ENCODE measurements around the gene NOTCH2. TPM values are rescaled to one million over a fixed set of nuclear protein-coding genes. Genes with fewer than 3 reads are reported as not detected.

NOTCH2 gene
- total and polyA plus RNA-seq, 8 donors = 6.7 to 89.4 (median 45.7) TPM

DNA sequence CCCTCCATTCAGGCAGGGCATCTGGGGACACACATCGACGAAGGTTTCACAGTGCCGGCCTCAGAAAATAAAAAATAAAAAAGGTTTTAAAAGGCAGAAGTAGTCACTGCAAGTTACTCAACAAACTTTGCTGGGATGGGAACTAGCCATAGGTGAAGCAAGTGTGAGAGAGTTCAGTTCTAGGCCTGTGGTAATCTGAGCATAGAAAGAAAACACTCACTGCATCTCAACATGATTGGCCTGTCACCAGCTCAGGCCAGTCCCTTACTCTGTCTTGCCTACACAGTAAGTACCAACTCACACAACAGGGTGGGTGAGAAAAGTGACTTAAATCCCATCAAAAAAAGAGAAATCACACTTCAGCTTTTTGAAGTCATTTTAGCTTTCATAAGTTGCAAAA, 142.9 kb downstream of the NOTCH2 start:
- intact Hi-C loops (cut with DNase I) = no loop called here
- H3K27ac ChIP-seq = no peak overlapping the region
- H3K9me3 ChIP-seq = no peaks in the 10 kb centered on the region
- no peaks in the 10 kb centered on the region for H3K27me3 ChIP-seq
- ATAC-seq (no peak), FAIRE-seq (no peak), DNase-seq (no peak)
- TF ChIP-seq, protein P1, sequence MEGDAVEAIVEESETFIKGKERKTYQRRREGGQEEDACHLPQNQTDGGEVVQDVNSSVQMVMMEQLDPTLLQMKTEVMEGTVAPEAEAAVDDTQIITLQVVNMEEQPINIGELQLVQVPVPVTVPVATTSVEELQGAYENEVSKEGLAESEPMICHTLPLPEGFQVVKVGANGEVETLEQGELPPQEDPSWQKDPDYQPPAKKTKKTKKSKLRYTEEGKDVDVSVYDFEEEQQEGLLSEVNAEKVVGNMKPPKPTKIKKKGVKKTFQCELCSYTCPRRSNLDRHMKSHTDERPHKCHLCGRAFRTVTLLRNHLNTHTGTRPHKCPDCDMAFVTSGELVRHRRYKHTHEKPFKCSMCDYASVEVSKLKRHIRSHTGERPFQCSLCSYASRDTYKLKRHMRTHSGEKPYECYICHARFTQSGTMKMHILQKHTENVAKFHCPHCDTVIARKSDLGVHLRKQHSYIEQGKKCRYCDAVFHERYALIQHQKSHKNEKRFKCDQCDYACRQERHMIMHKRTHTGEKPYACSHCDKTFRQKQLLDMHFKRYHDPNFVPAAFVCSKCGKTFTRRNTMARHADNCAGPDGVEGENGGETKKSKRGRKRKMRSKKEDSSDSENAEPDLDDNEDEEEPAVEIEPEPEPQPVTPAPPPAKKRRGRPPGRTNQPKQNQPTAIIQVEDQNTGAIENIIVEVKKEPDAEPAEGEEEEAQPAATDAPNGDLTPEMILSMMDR (IDR thresholded peaks at IDR 0.05) = no peak
- H3K4me3 ChIP-seq = no peak overlapping the region
- H3K4me1 ChIP-seq = no peaks in the 10 kb centered on the region
- peaks cover 5 to 45% (median 27%) of the 10 kb centered on the region in 3 donors for H3K36me3 ChIP-seq
- 94 to 97% methylated on average over 3 of the region's 3 CpGs for WGBS, 2 donors

DNA sequence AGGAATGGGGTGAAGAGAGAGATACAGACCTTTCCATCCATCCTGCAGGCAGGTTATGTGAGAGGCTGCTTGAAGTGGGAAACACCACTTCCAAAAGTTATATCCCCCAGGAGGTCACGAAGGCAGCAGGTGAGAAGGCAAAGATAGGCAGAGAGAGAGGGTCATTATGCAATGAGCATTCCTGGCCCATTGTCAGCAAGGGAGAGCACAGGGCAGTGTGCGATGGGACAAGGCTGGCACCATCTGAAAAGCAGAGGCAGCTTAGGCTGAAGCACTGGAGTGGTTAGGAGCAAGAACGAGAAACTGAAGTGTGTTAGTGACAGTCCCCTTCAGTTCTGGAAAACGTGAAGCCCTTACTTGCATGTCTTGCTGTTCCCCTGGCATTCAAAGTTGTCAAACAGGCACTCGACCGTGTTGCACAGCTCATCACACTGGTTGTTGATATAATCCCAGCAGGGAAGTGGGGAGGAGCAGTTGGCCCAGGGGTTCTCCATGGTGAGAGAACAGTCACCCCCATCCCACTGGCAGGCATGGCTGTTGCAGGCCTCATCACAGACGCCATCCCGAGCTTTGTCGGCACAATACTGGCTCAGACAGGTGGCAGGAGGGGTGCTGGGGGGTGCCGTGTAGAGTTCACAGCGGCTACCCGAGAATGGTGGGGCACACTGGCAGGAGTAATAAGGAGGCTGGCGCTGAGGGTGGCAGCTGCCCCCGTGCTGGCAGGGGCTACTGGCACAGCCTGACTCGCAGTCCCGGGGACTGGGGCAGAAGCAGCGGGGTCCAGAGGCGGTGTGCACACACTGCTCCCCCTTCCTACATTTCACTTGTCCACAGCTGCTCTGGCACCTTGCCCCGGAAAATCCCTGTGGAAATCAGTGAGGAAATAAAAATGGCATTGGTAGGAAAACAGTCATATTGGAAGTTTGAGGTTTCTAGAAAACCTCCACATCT, 144.2 kb downstream of the NOTCH2 start:
- no peak for DNase-seq
- intact Hi-C loops (cut with DNase I) = no loop called here
- WGBS, 2 donors = 87 to 91% methylated on average over 19 of the region's 19 CpGs
- no peak for FAIRE-seq
- H3K4me3 ChIP-seq = no peak overlapping the region
- no peaks in the 10 kb centered on the region for H3K27me3 ChIP-seq
- H3K36me3 ChIP-seq = peaks cover 5 to 53% (median 27%) of the 10 kb centered on the region in 3 donors
- no peak for ATAC-seq
- TF ChIP-seq, protein P1 (IDR thresholded peaks at IDR 0.05) = no peak
- H3K4me1 ChIP-seq = no peaks in the 10 kb centered on the region
- no peaks in the 10 kb centered on the region for H3K9me3 ChIP-seq
- H3K27ac ChIP-seq = no peak overlapping the region

- 86 to 93% methylated on average over 8 of the region's 8 CpGs for WGBS, 2 donors
- intact Hi-C loops (cut with DNase I) = no loop called here
- FAIRE-seq (no peak), ATAC-seq (no peak), DNase-seq (no peak)
- H3K4me1 ChIP-seq = no peaks in the 10 kb centered on the region
- peaks cover 5 to 73% (median 41%) of the 10 kb centered on the region in 3 donors for H3K36me3 ChIP-seq
- no peak overlapping the region for H3K4me3 ChIP-seq
- TF ChIP-seq, protein P1 (IDR thresholded peaks at IDR 0.05) = no peak
- no peaks in the 10 kb centered on the region for H3K9me3 ChIP-seq
- no peaks in the 10 kb centered on the region for H3K27me3 ChIP-seq
- H3K27ac ChIP-seq = no peak overlapping the region
Measured at GRCh38 chr1:119920104-119920968, 149.1 kb downstream of the NOTCH2 start.

DNA sequence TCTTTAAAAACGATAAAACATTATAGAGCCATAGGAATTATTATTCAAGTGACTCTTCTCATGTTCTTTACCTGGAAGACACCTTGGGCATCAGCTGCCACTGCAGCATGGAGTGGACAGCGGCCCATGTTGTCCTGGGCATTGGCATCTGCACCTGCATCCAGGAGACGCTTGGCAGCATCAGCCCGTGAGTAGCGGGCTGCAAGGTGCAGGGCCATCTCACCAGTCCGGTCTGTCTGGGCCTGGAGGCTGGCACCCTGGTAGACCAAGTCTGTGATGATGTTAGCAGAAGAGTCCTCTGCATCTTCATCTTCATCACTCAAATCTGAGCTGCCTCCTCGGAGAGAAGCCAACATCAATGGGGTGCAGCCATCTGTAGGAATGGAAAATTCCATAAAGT, 150.2 kb downstream of the NOTCH2 start:
- Histone ChIP-seq H3K9me3 (no peaks in the 10 kb centered on the region), H3K4me1 (no peaks in the 10 kb centered on the region), H3K27me3 (no peaks in the 10 kb centered on the region), H3K4me3 (no peak overlapping the region), H3K27ac (no peak overlapping the region), H3K36me3 (peaks cover 5 to 73% (median 31%) of the 10 kb centered on the region in 3 donors)
- TF ChIP-seq, protein P1 (IDR thresholded peaks at IDR 0.05) = no peak
- 84 to 92% methylated on average over 7 of the region's 7 CpGs for WGBS, 2 donors
- no peak for ATAC-seq
- intact Hi-C loops (cut with DNase I) = no loop called here
- no peak for FAIRE-seq
- no peak for DNase-seq
